Thyroid gland (tissue), 4 donors: ENCODE data around the gene HSD17B12.

Source experiments
- POLR2A ChIP-seq, 2 donors: fragments of 450-650 bp; IDR thresholded peaks; one replicate each; pipeline ENCODE4 v1.6.1; 2017; ENCODE audit warnings: antibody characterized with exemption in 2 of 2, mild to moderate bottlenecking in 2 of 2, moderate library complexity in 1 of 2
- TF ChIP-seq, protein P1 (sequence below), 6 experiments: fragments of 200-600 bp in 3 of 6; fragments of 450-650 bp in 3 of 6; sonication (generic) in 3 of 6; IDR thresholded peaks; one replicate each; pipeline ENCODE4 v1.5.1; 2016 to 2019; ENCODE audit warnings: antibody characterized with exemption in 6 of 6, mild to moderate bottlenecking in 2 of 6, inconsistent platforms in 1 of 6, moderate library complexity in 1 of 6

DNA sequence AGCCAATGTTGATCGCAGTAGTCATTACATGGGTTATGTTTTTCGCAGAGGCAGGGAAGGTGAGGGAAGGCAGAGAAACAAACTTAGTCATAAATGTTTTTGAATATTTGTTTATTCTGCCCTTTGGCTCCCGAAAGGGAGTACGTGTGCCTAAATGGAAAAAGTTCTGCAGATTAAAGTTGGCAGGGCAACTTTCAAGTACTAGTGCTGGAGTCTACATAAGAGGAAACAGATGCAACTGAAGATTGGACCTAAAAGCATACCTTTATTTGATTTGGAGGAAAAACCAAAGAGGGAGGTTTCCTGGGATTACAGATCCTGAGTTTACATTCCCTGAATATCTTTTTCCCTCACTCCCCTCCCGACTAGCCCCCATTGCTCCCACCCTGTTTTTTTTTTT lies 5.7 kb downstream of the HSD17B12 start:
- TF ChIP-seq, protein P1, sequence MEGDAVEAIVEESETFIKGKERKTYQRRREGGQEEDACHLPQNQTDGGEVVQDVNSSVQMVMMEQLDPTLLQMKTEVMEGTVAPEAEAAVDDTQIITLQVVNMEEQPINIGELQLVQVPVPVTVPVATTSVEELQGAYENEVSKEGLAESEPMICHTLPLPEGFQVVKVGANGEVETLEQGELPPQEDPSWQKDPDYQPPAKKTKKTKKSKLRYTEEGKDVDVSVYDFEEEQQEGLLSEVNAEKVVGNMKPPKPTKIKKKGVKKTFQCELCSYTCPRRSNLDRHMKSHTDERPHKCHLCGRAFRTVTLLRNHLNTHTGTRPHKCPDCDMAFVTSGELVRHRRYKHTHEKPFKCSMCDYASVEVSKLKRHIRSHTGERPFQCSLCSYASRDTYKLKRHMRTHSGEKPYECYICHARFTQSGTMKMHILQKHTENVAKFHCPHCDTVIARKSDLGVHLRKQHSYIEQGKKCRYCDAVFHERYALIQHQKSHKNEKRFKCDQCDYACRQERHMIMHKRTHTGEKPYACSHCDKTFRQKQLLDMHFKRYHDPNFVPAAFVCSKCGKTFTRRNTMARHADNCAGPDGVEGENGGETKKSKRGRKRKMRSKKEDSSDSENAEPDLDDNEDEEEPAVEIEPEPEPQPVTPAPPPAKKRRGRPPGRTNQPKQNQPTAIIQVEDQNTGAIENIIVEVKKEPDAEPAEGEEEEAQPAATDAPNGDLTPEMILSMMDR (IDR thresholded peaks at IDR 0.05): no peak
- no peak for TF ChIP-seq POLR2A (IDR thresholded peaks at IDR 0.05)
